Osteoblast (primary cell): Measurements from ENCODE around the gene GALNT10. TPM values are rescaled to one million over a fixed set of nuclear protein-coding genes. Genes with fewer than 3 reads are reported as not detected.

Source experiments
- DNase-seq: peaks from one replicate; pipeline ENCODE4 v3.0.0; 2011; ENCODE audit warnings: low spot score, mixed read lengths; ENCODE audit not compliant: insufficient read length; ENCODE audit errors: missing footprints
- H2AFZ ChIP-seq: 2 replicates; pipeline ENCODE4 v1.6.0; 2011; ENCODE audit warnings: mild to moderate bottlenecking, low read length
- H3K27ac ChIP-seq: 2 replicates; pipeline ENCODE4 v1.5.1; 2011; ENCODE audit warnings: mild to moderate bottlenecking, low read depth, low read length, moderate library complexity
- H3K27me3 ChIP-seq: 2 replicates; pipeline ENCODE4 v1.6.0; 2012; ENCODE audit warnings: mild to moderate bottlenecking, control low read depth, inconsistent platforms, low read length, moderate library complexity; ENCODE audit not compliant: insufficient read depth
- H3K36me3 ChIP-seq: 2 replicates; pipeline ENCODE4 v1.5.1; 2011; ENCODE audit warnings: mild to moderate bottlenecking, low read length, control low read depth, moderate library complexity; ENCODE audit not compliant: insufficient read depth
- H3K4me1 ChIP-seq: 2 replicates; pipeline ENCODE4 v1.5.1; 2011; ENCODE audit warnings: mild to moderate bottlenecking, low read length, control low read depth, moderate library complexity; ENCODE audit not compliant: insufficient read depth
- H3K4me2 ChIP-seq: 2 replicates; pipeline ENCODE4 v1.6.0; 2011; ENCODE audit warnings: mild to moderate bottlenecking, low read length; ENCODE audit not compliant: insufficient read depth
- H3K4me3 ChIP-seq: fragments of 200-600 bp; sonication (generic); 3 replicates; pipeline ENCODE4 v1.5.1; 2012; ENCODE audit warnings: mild to moderate bottlenecking, low read length, inconsistent platforms; ENCODE audit not compliant: insufficient read depth
- H3K79me2 ChIP-seq: 2 replicates; pipeline ENCODE4 v1.6.0; 2012; ENCODE audit warnings: mild to moderate bottlenecking, low read length, control low read depth, inconsistent platforms; ENCODE audit not compliant: insufficient read depth
- H3K9me3 ChIP-seq: 2 replicates; pipeline ENCODE4 v1.5.1; 2011; ENCODE audit warnings: low read depth, low read length, control low read depth
- H4K20me1 ChIP-seq: 2 replicates; pipeline ENCODE4 v1.6.0; 2012; ENCODE audit warnings: mild to moderate bottlenecking, low read length, control low read depth; ENCODE audit not compliant: insufficient read depth
- total RNA-seq: library from RNA; depleted of rRNA; stranded (reverse); fragments of >200 nt; gene quantifications from 2 replicates; pipeline ENCODE4 v1.2.3, GENCODE V29; 2012
- TF ChIP-seq, protein P1 (sequence below): IDR thresholded peaks from 2 replicates; pipeline ENCODE4 v1.5.1; 2011; ENCODE audit warnings: mild to moderate bottlenecking, low read depth, low read length, moderate library complexity; ENCODE audit errors: extremely low read depth

The GALNT10 gene
- total RNA-seq, 1 donor = 62.2 TPM

DNA sequence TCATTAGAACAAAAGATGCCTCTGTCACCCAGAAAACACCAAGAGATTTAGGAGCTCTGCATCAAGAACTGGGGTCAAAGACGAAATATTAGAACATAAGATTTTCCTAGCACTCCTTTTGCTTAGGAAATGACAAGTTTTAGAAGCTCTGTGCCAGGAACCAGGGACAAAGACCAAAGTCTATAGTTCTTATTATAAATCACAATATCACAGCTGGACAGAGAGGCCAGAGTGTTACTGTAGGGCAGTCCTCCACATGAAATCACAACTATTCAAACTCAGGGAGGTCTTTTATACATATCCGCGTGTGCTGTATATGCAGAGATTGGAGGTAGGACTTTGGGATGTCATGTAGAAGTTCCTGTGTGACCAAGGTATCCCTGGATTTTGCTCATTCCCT is 138.5 kb downstream of the GALNT10 start:
- no peak overlapping the region for H2AFZ ChIP-seq
- TF ChIP-seq, protein P1, sequence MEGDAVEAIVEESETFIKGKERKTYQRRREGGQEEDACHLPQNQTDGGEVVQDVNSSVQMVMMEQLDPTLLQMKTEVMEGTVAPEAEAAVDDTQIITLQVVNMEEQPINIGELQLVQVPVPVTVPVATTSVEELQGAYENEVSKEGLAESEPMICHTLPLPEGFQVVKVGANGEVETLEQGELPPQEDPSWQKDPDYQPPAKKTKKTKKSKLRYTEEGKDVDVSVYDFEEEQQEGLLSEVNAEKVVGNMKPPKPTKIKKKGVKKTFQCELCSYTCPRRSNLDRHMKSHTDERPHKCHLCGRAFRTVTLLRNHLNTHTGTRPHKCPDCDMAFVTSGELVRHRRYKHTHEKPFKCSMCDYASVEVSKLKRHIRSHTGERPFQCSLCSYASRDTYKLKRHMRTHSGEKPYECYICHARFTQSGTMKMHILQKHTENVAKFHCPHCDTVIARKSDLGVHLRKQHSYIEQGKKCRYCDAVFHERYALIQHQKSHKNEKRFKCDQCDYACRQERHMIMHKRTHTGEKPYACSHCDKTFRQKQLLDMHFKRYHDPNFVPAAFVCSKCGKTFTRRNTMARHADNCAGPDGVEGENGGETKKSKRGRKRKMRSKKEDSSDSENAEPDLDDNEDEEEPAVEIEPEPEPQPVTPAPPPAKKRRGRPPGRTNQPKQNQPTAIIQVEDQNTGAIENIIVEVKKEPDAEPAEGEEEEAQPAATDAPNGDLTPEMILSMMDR = no peak
- no peaks in the 10 kb centered on the region for H3K9me3 ChIP-seq
- peaks cover 26% of the 10 kb centered on the region for H3K36me3 ChIP-seq
- H3K27me3 ChIP-seq = no peaks in the 10 kb centered on the region
- H3K4me1 ChIP-seq = no peaks in the 10 kb centered on the region
- no peak overlapping the region for H3K27ac ChIP-seq
- DNase-seq = no peak
- no peaks in the 10 kb centered on the region for H3K79me2 ChIP-seq
- peaks cover 2% of the 10 kb centered on the region for H4K20me1 ChIP-seq
- no peak overlapping the region for H3K4me2 ChIP-seq
- H3K4me3 ChIP-seq = no peak overlapping the region

- Histone ChIP-seq H3K27ac (no peak overlapping the region), H4K20me1 (no peaks in the 10 kb centered on the region)
These were observed 139.0 kb downstream of the GALNT10 start for GRCh38 chr5:154329519-154330040.

DNA sequence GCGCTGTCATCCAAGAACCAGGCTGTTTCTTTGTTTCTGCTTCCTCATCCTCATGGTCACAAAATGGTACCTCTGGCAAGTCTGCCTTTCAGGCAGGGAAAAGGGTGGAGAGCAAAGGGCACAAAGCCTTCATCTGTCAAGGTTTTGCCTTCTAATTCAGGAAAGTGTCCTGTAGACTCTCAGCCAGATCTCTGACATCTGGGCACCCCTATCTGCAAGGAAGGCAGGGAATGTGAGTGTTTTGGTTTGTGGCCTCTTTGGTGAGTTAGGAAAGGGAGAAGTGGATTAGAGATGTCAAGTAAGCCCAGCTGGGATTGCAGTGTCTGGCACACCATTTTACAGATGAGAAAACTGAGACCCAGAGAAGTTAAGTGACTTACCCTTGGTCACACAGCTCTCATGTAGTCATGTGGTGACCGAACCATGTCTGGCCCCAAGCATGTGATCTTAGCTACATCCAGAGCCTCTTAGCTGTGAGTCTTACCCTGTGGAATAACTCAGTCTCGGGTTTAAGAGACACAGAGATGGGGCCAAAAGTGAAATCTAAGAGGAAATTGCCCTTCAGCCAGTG is 139.6 kb downstream of the GALNT10 start:
- peaks cover 33% of the 10 kb centered on the region for H3K36me3 ChIP-seq
- H4K20me1 ChIP-seq = no peaks in the 10 kb centered on the region

More at GRCh38 chr5:154329519-154330040, 139.0 kb downstream of the GALNT10 start:
- H3K4me1 ChIP-seq = no peaks in the 10 kb centered on the region
- H3K4me2 ChIP-seq = no peak overlapping the region
- H3K36me3 ChIP-seq = peaks cover 27% of the 10 kb centered on the region
- TF ChIP-seq, protein P1 = no peak
- no peaks in the 10 kb centered on the region for H3K79me2 ChIP-seq
- H3K9me3 ChIP-seq = no peaks in the 10 kb centered on the region
- no peak overlapping the region for H2AFZ ChIP-seq
- H3K4me3 ChIP-seq = no peak overlapping the region
- no peaks in the 10 kb centered on the region for H3K27me3 ChIP-seq
- DNase-seq = no peak

DNA sequence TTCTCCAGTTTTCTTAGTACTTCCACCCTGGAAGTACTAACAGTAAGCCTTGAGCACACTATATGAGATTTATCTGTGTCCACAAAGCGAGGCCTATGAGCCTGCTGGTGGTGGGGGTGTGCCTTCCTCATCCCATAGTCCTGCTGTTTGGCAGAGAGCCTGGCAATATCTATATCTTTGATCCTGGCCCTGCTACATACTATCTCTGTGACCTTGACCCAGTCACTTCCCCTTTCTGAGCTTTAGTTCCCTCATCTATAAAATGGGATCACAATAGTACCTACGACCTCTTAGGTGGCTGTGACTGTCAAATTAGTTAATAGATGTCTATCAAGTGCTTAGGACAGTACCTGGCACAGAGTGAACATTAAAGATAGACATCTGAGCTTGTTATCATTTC is 140.7 kb downstream of the GALNT10 start:
- H3K27ac ChIP-seq = no peak overlapping the region
- no peaks in the 10 kb centered on the region for H3K79me2 ChIP-seq
- no peaks in the 10 kb centered on the region for H3K4me1 ChIP-seq
- H4K20me1 ChIP-seq = no peaks in the 10 kb centered on the region
- no peaks in the 10 kb centered on the region for H3K9me3 ChIP-seq
- TF ChIP-seq, protein P1 = no peak
- H3K27me3 ChIP-seq = no peaks in the 10 kb centered on the region
- peaks cover 33% of the 10 kb centered on the region for H3K36me3 ChIP-seq
- no peak overlapping the region for H3K4me2 ChIP-seq
- no peak for DNase-seq
- H3K4me3 ChIP-seq = no peak overlapping the region
- no peak overlapping the region for H2AFZ ChIP-seq

More for the DNA sequence above, 139.6 kb downstream of the GALNT10 start:
- Histone ChIP-seq H3K9me3 (no peaks in the 10 kb centered on the region), H3K4me3 (no peak overlapping the region), H3K4me2 (no peak overlapping the region), H3K4me1 (no peaks in the 10 kb centered on the region), H3K27ac (no peak overlapping the region), H2AFZ (no peak overlapping the region), H3K79me2 (no peaks in the 10 kb centered on the region), H3K27me3 (no peaks in the 10 kb centered on the region)
- DNase-seq = no peak
- TF ChIP-seq, protein P1 = no peak
